Body of pancreas (tissue), 4 donors: ENCODE measurements around the gene PDGFD. TPM values are rescaled to one million over a fixed set of nuclear protein-coding genes. Genes with fewer than 3 reads are reported as not detected.

Experiments
- ATAC-seq: fragments of 150-250 bp; one replicate; pipeline ENCODE4 v1.9.1; 2016
- DNase-seq, 4 donors: peaks; one replicate each; pipeline ENCODE4 v3.0.0-alpha.2; 2019
- H3K27ac ChIP-seq, 4 donors: fragments of 200-600 bp; sonication (generic); 1 replicate in 3 of 4; 2 replicates in 1 of 4; pipeline versions ENCODE4 v1.5.1 to v1.6.1; 2016 to 2019; ENCODE audit warnings: mild to moderate bottlenecking in 1 of 4, mixed read lengths in 1 of 4, moderate library complexity in 1 of 4
- H3K27me3 ChIP-seq, 2 donors: fragments of 200-600 bp; sonication (generic); one replicate each; pipeline ENCODE4 v1.6.0; 2016; ENCODE audit warnings: mild to moderate bottlenecking in 1 of 2
- H3K36me3 ChIP-seq, 2 donors: fragments of 200-600 bp; sonication (generic); replicated peaks in 1 of 2; 2 replicates each; pipeline ENCODE4 v1.5.1; 2016; ENCODE audit warnings: low read depth in 2 of 2; ENCODE audit not compliant: insufficient read depth in 1 of 2
- H3K4me1 ChIP-seq: fragments of 200-600 bp; sonication (generic); one replicate; pipeline ENCODE4 v1.6.0; 2016
- H3K4me3 ChIP-seq, 2 donors: fragments of 200-600 bp; sonication (generic); 1 replicate in 1 of 2; 2 replicates in 1 of 2; pipeline ENCODE4 v1.5.1; 2016 to 2019
- H3K9me3 ChIP-seq, 3 donors: fragments of 200-600 bp; sonication (generic); 1 replicate in 2 of 3; 2 replicates in 1 of 3; pipeline ENCODE4 v1.5.1; 2016
- CTCF ChIP-seq, 7 experiments: fragments of 450-650 bp in 4 of 7; fragments of 200-600 bp in 3 of 7; sonication (generic) in 3 of 7; IDR thresholded peaks; one replicate each; pipeline ENCODE4 v1.5.1; 2016 to 2019; ENCODE audit warnings: antibody characterized with exemption in 7 of 7
- POLR2A ChIP-seq, 3 donors: fragments of 450-650 bp; IDR thresholded peaks; one replicate each; pipeline ENCODE4 v1.6.1; 2016; ENCODE audit warnings: antibody characterized with exemption in 3 of 3, mild to moderate bottlenecking in 2 of 3
- WGBS, 2 donors: methylation state at CpG; one replicate each; pipeline ENCODE4 v1.1.5; 2017; 5-methylcytosine and 5-hydroxymethylcytosine counted together
- intact Hi-C: fragments of 100-400 bp; cut with DNase I; formaldehyde crosslinking; loops from one replicate; pipeline ENCODE4 v1.15.1; 2023
- total RNA-seq, 2 donors: library from RNA; depleted of rRNA; stranded (reverse); fragments of >200 nt; gene quantifications; one replicate each; pipeline ENCODE4 v1.1.0, GENCODE V29; 2016

PDGFD gene
- total RNA-seq, 2 donors from 2014 or later, result 26.7 to 43.1 TPM

DNA sequence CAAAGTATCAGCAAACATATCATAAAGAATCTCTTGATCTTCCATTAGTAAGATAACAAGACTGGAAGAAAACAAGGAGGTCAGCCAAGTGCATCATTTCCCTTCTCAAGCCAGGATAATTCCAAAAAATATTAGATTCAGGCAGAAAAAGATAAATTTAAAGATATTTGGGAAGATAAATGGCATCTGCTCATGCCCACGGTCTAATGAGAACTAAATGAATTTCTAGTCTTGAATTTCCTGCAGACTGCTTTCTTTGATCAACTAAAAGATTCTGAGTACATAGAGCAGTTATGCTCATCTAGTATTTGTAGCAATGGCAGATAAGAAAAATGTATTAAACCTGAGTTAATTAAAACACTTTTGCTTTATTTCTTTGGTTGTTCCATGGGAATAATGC lies 96.4 kb downstream of the PDGFD start:
- 59 to 62% methylated on average over 1 of the region's 1 CpG for WGBS, 2 donors
- TF ChIP-seq POLR2A (IDR thresholded peaks at IDR 0.05), result no peak
- TF ChIP-seq CTCF (IDR thresholded peaks at IDR 0.05), result no peak
- ATAC-seq, result no peak
- no peak for DNase-seq
- Histone ChIP-seq H3K27ac (no peak overlapping the region), H3K4me1 (no peaks in the 10 kb centered on the region), H3K9me3 (no peaks in the 10 kb centered on the region), H3K27me3 (no peaks in the 10 kb centered on the region), H3K4me3 (no peak overlapping the region), H3K36me3 (no peaks in the 10 kb centered on the region)
- intact Hi-C loops, result no loop called here

- WGBS, 2 donors, result 83 to 91% methylated on average over 5 of the region's 5 CpGs
- H3K36me3 ChIP-seq, result no peaks in the 10 kb centered on the region
- no peak overlapping the region for H3K27ac ChIP-seq
- no peak for DNase-seq
- H3K4me1 ChIP-seq, result peaks cover 8% of the 10 kb centered on the region
- intact Hi-C loops, result no loop called here
- no peak for TF ChIP-seq POLR2A (IDR thresholded peaks at IDR 0.05)
- TF ChIP-seq CTCF (IDR thresholded peaks at IDR 0.05), result no peak
- H3K4me3 ChIP-seq, result no peak overlapping the region
- no peaks in the 10 kb centered on the region for H3K9me3 ChIP-seq
- no peaks in the 10 kb centered on the region for H3K27me3 ChIP-seq
- ATAC-seq, result no peak
These were observed 99.8 kb downstream of the PDGFD start for GRCh38 chr11:104064034-104064630.

DNA sequence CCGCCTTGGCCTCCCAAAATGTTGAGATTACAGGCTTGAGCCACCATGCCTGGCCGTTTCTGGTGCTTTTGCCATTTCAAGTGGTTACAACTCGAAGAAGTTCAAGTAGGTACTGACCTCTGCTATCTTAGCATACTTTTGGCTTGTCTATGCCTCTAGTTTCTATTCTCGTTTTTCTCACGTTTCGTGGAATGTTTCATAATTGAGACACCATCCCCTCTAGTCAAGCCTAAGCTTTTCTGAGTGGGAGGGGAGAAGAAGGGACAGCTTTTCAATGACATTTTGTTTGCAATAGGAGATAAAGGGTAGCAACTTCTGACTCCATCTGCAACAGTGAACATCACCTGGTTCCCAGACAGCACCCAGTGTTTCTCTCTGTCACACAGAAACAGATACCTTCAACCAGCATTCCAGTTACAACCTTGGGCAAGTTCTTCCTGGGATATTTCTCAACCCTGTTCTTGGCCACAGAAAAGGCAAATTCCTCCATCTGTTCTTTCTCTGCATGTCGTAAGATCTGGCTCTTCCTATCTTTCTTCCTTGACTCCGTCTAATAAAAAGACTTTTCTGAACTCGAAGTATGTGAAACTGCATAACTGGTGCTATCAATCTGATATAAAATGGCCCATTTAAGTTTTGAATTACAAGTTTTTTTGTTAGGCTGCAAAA lies 102.0 kb downstream of the PDGFD start:
- TF ChIP-seq CTCF (IDR thresholded peaks at IDR 0.05) (no peak), POLR2A (IDR thresholded peaks at IDR 0.05) (no peak)
- DNase-seq, result no peak
- no peak overlapping the region for H3K4me3 ChIP-seq
- 83 to 88% methylated on average over 9 of the region's 9 CpGs for WGBS, 2 donors
- no peaks in the 10 kb centered on the region for H3K9me3 ChIP-seq
- intact Hi-C loops, result no loop called here
- H3K4me1 ChIP-seq, result peaks cover 8% of the 10 kb centered on the region
- no peaks in the 10 kb centered on the region for H3K27me3 ChIP-seq
- ATAC-seq, result no peak
- H3K27ac ChIP-seq, result no peak overlapping the region
- no peaks in the 10 kb centered on the region for H3K36me3 ChIP-seq

GRCh38 chr11:104060820-104061219 lies 103.1 kb downstream of the PDGFD start:
- ATAC-seq, result no peak
- no peak for DNase-seq
- Histone ChIP-seq H3K4me3 (no peak overlapping the region), H3K36me3 (no peaks in the 10 kb centered on the region), H3K27me3 (no peaks in the 10 kb centered on the region), H3K9me3 (no peaks in the 10 kb centered on the region), H3K4me1 (peaks cover 8% of the 10 kb centered on the region), H3K27ac (no peak overlapping the region)
- TF ChIP-seq CTCF (IDR thresholded peaks at IDR 0.05) (no peak), POLR2A (IDR thresholded peaks at IDR 0.05) (no peak)
- 76 to 86% methylated on average over 1 of the region's 1 CpG for WGBS, 2 donors
- intact Hi-C loops, result no loop called here
